Endothelial cell of umbilical vein (primary cell): ENCODE results near the gene AGBL3.

ENCODE experiments used
- MYC ChIP-seq: IDR thresholded peaks from one replicate; pipeline ENCODE4 v1.6.1; 2011; ENCODE audit warnings: mild to moderate bottlenecking, low read depth, low read length
- TF ChIP-seq, protein P1 (sequence below), 2 donors: IDR thresholded peaks; 1 replicate in 1 of 2; 2 replicates in 1 of 2; pipeline ENCODE4 v1.5.1; 2011; ENCODE audit warnings: low read length in 2 of 2, mild to moderate bottlenecking in 2 of 2, moderate library complexity in 2 of 2, control low read depth in 1 of 2, inconsistent platforms in 1 of 2, low read depth in 1 of 2; ENCODE audit not compliant: insufficient read depth in 1 of 2; ENCODE audit errors: extremely low read depth in 1 of 2

DNA sequence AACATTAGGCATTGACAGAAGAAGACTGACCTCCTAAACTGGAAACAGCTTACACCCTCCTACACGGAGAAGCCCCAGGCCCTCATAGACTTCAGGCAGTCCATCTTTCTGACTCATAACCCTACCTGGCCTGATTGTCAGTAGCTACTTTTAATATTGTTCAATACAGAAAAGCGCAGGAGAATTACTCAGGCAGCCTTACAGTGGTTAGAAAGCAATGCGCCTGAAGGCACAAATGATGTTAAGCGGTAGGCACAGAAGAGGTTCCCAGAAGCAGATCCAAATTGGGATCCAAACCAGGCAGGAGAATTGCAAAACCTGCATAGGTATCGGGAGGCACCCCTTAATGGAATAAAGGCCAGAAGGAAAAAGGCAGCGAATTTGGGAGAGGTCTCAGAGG is 189.6 kb downstream of the AGBL3 start:
- TF ChIP-seq, protein P1, sequence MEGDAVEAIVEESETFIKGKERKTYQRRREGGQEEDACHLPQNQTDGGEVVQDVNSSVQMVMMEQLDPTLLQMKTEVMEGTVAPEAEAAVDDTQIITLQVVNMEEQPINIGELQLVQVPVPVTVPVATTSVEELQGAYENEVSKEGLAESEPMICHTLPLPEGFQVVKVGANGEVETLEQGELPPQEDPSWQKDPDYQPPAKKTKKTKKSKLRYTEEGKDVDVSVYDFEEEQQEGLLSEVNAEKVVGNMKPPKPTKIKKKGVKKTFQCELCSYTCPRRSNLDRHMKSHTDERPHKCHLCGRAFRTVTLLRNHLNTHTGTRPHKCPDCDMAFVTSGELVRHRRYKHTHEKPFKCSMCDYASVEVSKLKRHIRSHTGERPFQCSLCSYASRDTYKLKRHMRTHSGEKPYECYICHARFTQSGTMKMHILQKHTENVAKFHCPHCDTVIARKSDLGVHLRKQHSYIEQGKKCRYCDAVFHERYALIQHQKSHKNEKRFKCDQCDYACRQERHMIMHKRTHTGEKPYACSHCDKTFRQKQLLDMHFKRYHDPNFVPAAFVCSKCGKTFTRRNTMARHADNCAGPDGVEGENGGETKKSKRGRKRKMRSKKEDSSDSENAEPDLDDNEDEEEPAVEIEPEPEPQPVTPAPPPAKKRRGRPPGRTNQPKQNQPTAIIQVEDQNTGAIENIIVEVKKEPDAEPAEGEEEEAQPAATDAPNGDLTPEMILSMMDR (IDR thresholded peaks at IDR 0.05; ENCODE audit: extremely low read depth in 1 of 2, insufficient read depth in 1 of 2, low read depth in 1 of 2, low read length in 2 of 2): no peak
- no peak for TF ChIP-seq MYC
